ENCODE measurements around the gene PRXL2B.

PRXL2B gene

GRCh38 chr1:2602866-2603520 is 16.4 kb downstream of the PRXL2B start:
- DNase-seq: no peak

DNA sequence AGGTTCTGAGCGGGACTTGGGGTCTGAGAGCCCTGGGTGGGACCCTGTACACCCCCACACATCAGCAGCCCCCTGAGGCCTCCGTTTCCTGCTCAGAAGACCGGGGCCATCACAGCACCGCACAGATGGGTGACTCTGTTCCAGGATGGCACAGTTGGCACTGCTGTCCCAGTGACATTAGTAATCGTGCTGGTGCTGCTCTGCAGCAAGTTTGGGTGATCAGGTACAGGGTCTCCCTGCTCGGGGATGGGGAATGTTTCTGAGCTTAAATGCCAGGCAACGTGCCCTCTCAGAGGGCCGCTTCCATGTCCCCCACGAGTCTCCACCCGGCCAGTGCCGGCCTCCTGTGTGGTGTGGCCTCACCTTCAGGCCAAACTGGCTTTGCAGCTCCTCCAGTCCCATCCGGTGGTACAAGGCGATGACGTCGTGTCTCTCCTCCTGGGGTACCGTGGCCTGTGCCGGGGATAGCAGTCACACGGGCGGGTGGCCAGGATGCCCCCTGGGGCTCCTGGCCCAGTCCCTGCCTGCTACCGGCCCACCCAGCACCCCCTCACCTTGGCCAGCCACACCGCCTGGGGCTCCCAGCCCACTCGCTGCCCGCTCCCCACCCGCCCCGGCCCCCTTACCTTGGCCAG is 17.1 kb downstream of the PRXL2B start:
- no peak for DNase-seq

GRCh38 chr1:2604156-2604843 is 17.7 kb downstream of the PRXL2B start:
- no peak for DNase-seq

GRCh38 chr1:2604844-2605508 is 18.4 kb downstream of the PRXL2B start:
- no peak for DNase-seq

DNA sequence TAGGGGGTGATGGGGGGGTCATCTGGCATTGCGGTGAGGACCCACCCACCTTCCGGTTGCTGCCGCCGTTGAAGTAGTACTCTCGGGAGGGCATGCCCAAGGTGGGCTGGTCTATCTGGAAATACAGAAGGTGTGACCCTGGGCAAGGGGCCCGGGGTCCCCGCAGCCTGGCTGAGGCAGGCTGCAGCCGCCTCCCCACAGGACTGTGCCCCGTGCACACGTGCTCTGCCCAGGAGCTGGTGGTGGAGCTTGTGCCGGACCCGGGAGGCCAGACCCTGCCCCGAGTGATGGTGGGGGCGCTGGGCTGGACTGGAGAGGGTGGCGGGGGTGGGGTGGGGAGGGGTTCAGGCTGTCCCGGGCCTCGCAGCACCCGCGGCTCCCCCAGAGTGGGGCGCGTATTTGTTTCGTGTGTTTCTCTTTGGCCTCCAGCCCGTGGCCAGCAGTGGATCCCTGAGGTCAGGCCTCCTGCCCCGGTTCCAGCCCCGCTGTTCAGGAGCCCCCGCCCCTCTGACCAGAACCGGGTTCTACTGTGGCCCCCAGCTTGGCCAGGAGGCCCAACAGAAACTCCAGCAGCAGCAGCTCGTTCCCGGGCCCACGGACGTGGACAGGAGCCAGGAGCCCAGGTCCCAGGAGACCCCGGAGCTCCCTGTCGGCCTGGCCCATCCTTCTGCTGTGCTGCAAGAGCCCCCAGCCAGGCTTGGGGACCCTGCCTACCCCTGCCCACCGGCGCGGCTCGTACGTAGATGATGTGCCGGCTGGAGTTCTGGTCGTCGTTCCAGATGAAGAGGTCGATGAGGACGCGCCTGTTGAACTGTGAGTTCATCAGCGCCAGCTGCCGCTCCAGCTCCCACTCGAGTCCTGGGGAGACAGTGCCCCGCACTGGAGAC is 19.2 kb downstream of the PRXL2B start:
- no peak for DNase-seq

DNA sequence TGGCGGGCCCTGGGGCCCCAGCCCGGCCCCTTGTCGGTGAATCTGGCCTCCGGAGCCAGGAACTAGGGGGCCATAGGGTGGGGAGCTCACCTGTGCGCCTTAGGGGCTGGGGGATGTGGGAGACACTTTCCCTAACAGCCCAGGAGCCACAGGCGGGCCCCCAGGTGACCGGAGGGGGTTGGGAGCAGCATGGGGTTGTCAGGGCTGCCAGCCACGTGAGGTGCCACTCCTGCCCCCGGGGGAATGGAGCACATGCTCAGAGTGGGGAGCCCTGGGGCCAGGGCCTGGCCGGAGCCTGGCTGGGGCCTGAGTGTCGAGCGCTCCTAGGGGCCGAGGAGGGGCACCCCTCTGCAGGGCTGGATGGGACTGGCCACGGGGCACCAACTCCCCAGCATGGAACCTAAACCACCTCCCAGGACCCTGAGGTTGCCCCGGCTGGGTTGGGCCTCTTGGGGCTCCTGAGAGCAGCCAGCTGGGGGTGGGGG is 19.9 kb downstream of the PRXL2B start:
- DNase-seq: no peak

- no peak for DNase-seq
These were observed 20.5 kb downstream of the PRXL2B start for GRCh38 chr1:2606881-2607621.

- no peak for DNase-seq
These were observed 21.1 kb downstream of the PRXL2B start for GRCh38 chr1:2607641-2608091.

- DNase-seq: no peak
These were observed 22.9 kb downstream of the PRXL2B start for GRCh38 chr1:2609319-2610035.

- DNase-seq: no peak
These were observed 23.7 kb downstream of the PRXL2B start for GRCh38 chr1:2610036-2610959.

- DNase-seq: peak; percentile 10
These were observed 24.5 kb downstream of the PRXL2B start for GRCh38 chr1:2611031-2611501.

DNA sequence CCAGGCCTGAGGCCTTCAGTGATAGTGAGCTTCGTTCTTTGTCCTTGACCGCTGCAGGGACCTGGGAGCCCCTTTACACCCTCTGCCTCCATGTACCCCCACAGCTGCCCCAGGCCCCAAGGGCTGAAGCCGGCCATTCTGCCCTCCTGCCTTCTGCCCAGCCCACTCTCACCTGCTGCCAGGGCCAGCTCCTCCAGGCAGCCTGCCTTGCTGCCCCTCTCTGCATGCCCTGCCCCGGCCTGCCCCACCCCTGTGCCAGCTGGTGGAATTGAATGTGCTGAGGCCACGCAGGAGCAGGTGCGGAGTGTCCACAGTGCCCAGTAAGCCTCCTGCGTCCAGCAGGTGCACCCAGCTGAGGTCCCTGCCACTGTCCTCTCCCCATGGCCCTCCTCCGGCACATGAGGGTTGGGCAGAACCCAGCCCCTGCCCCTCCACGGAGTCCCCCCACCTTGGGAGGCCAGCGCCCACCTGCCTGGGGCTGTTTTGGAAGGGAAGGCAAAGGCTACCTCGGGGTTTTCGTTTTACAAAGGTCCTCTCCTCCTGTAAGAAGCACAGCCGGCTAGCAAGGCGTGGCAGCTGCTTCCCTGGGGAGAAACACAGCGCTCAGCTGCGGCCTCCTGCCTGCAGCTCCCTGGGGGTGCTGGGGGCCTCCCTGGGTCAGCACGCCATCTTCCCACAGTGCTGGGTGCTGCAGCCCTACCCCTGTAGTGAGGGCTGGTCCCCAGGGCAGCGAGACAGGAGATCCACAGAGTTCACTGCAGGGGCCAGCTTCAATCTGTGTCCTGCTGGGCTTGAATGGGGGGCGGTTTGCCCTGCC is 25.3 kb downstream of the PRXL2B start:
- no peak for DNase-seq

GRCh38 chr1:2612591-2613365 is 26.2 kb downstream of the PRXL2B start:
- no peak for DNase-seq

- no peak for DNase-seq
These were observed 27.6 kb downstream of the PRXL2B start for GRCh38 chr1:2614145-2614544.

- no peak for DNase-seq
These were observed 31.4 kb downstream of the PRXL2B start for GRCh38 chr1:2617971-2618470.

DNA sequence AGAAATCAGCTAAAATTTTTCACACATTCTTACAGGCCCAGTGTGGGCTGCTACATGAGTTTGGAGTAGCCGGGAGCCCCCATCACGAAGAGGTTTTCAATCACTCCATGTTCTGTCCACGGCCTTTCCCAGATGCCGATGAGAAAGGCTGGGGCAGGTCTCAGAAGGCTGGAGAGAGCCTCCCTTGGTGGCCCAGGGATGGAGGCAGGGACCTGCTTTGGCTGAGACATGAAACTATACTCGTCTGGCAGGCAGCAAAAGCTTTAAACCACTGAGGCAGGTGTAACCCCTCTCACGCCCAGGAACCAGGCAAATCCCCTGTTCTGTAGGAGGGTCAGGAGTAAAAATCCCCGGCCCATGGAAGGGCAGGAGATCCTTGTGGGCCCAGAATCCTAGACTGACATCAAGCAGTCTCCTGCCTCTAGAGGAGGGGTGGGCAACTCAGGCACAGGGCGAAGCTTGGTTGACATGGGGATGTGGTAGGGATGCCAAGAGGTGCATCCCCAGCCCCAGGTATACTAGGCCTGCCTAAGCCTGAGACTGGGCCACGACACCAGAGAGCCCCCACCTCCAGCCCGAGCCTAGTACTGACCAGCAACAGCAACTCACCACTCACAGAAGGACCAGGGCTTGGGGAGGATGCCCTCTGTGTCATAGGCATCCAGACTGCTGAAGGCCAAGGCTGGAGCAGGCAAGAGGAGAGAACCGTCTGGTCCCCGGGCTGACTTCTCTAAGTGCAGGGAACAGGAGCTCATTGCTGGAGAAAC is 37.2 kb downstream of the PRXL2B start:
- DNase-seq: no peak

- DNase-seq: no peak
These were observed 38.2 kb downstream of the PRXL2B start for GRCh38 chr1:2624735-2625300.

Measured in activated CD4-positive, alpha-beta T cell treated with anti-CD3 and anti-CD28 coated beads, Interleukin-2, Interleukin-6, amounts not matched to agents 100 ng/mL and 50 ng/mL, durations not matched to agents 16 hours and 8 hours (primary cell).